HAP-1 (cell line): ENCODE results near the gene ZSWIM5.
A peak's percentile ranks its signal among the peaks of the same experiment; 100 is the strongest.
"Not testable (repeated sequence)": the region's sequence is repeated elsewhere in the genome, so short reads cannot be mapped to it uniquely, and the experiment has no call there.

Source experiments
- DNase-seq, 2 experiments: peaks; one replicate each; pipeline ENCODE4 v3.0.0-alpha.2; 2016 to 2020; ENCODE audit warnings: low spot score in 2 of 2
- H3K27me3 ChIP-seq: fragments of 250-450 bp; sonication (Bioruptor Pico); 2 replicates; pipeline ENCODE4 v1.5.1; 2020; ENCODE audit warnings: low read depth, mild to moderate bottlenecking, moderate library complexity
- H3K36me3 ChIP-seq: fragments of 250-450 bp; sonication (Bioruptor Pico); replicated peaks from 2 replicates; pipeline ENCODE4 v1.5.1; 2020; ENCODE audit warnings: mild to moderate bottlenecking
- H3K4me1 ChIP-seq: fragments of 250-450 bp; sonication (Bioruptor Pico); 2 replicates; pipeline ENCODE4 v1.5.1; 2020; ENCODE audit warnings: mild to moderate bottlenecking
- H3K4me3 ChIP-seq: fragments of 250-450 bp; sonication (Bioruptor Pico); 2 replicates; pipeline ENCODE4 v1.5.1; 2020; ENCODE audit warnings: mild to moderate bottlenecking, moderate library complexity
- H3K9me3 ChIP-seq: fragments of 250-450 bp; sonication (Bioruptor Pico); 2 replicates; pipeline ENCODE4 v1.5.1; 2020; ENCODE audit warnings: mild to moderate bottlenecking, moderate library complexity
- in situ Hi-C: fragments of 300-500 bp; cut with MboI; formaldehyde crosslinking; loops from 3 replicates; pipeline ENCODE4 v1.14.3; 2020; ENCODE audit warnings: low sequenced_read_pairs, inconsistent platforms, mixed read lengths

Gene ZSWIM5

DNA sequence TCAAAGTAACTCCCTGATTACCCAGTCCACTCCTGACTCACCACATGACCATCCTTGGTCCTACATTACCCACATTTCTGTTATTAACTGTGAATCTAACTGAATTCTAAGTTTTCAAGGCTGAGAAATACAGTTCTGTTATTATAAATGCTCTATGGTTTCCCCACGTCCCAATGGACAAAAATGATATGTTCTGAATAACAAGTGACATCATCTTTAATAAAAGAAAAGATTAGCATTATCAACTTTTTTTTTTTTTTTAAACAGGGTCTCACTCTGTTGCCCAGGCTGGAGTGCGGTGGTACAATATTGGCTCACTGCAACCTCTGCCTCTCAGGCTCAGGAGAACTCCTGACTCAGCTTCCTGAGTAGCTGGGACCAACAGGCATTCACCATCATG lies 59.6 kb downstream of the ZSWIM5 start:
- no peaks in the 10 kb centered on the region for H3K27me3 ChIP-seq
- peak in 1 of 2 experiments; percentile 24 for DNase-seq
- no peaks in the 10 kb centered on the region for H3K9me3 ChIP-seq
- peaks cover 25% of the 10 kb centered on the region for H3K4me1 ChIP-seq
- in situ Hi-C loops = no loop called here
- no peaks in the 10 kb centered on the region for H3K36me3 ChIP-seq
- H3K4me3 ChIP-seq = no peak overlapping the region

DNA sequence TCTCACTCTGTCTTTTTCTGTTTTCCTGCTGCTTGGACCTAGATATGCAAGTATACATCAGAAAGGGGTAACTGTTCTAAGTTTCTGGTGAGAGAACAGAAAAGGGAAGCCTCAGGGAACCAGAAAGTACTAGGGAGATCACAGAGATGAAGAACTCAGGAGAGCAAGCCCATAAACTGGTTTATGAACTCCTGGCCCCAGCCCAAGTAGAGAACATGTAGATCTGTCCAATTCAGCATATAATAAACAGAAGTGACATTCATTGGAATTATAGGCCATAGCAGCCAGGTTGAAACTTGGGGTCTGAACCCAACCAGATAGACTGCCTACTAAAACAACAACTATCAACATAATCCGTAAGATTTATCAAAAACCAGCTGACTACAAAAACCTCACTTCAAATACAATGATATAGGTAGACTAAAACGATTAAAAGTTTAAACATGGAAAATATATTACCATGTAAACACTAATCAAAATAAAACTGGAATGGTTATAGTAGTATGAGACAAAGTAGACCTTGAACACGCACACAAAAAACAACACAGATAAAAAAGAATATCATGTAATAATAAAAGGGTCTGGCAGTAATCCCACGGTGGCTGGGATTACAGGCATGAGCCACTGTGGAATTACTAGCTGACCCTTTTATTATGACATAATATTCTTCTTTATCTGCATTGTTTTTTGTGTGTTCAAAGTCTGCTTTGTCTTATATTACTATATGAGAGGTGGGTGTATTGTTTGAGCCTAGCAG lies 65.0 kb downstream of the ZSWIM5 start:
- H3K27me3 ChIP-seq = no peaks in the 10 kb centered on the region
- no peaks in the 10 kb centered on the region for H3K36me3 ChIP-seq
- no peaks in the 10 kb centered on the region for H3K9me3 ChIP-seq
- no peak for DNase-seq
- in situ Hi-C loops = no loop called here
- peaks cover 5% of the 10 kb centered on the region for H3K4me1 ChIP-seq
- H3K4me3 ChIP-seq = no peak overlapping the region

DNA sequence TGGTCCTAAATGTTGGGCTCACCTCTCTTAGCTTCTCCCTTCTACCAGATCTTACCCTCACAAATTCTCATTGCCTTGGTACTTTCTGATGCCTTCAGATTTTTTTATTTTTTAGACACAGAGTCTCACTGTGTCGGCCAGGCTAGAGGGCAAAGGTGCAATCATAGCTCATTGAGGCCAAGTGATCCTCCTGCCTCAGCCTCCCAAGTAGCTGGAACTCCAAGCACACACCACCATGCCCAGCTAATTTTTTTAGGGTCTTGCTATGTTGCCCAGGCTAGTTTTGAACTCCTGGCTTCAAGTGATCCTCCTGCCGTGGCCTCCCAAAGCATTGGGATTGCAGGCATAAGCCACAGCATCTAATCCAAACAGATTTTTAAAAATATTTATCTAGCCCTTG lies 69.4 kb downstream of the ZSWIM5 start:
- no peak for DNase-seq
- in situ Hi-C loops = no loop called here
- no peaks in the 10 kb centered on the region for H3K27me3 ChIP-seq
- H3K9me3 ChIP-seq = no peaks in the 10 kb centered on the region
- peaks cover 3% of the 10 kb centered on the region for H3K4me1 ChIP-seq
- no peaks in the 10 kb centered on the region for H3K36me3 ChIP-seq
- no peak overlapping the region for H3K4me3 ChIP-seq

DNA sequence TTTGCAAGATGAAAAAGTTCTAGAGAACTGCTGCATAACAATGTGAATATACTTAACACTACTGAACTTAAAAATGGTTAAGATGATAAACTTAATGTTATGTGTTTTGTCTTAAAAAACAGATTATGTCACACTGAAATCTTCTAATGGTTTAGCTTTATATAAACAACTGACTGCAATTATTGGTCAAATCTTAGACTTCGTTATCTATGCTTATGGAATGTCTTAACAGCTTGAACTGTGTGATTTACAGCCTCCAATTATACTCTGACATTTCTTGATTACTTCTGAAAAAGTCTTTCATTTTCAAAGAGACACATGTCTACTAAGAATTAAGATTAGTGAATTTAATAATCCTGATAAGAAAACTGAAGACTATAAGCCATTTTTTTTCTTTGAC lies 71.1 kb downstream of the ZSWIM5 start:
- in situ Hi-C loops = no loop called here

DNA sequence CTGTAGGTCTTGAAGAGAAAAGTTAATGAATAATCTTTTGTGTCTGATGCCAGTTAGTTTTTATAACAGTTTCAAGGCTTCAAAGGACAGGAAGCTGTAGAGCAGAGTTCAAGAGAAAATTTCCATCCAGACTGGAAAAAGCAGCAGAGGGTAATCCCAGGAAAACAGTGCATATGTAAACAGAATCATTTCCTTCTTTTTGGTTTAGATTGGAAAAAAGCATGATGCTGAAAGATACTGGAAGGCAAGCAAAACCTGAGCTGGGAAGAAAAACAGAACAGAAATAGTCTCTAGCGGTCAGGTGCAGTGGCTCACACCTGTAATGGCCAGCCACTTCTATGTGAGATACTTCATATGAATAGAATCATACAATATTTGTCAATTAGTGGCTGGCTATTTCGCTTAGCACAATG lies 71.9 kb downstream of the ZSWIM5 start:
- H3K4me1 ChIP-seq = no peaks in the 10 kb centered on the region; the same call in 1 of the 2 replicates
- in situ Hi-C loops = no loop called here
- no peaks in the 10 kb centered on the region for H3K27me3 ChIP-seq
- no peak overlapping the region for H3K4me3 ChIP-seq
- DNase-seq = no peak
- no peaks in the 10 kb centered on the region for H3K36me3 ChIP-seq
- H3K9me3 ChIP-seq = no peaks in the 10 kb centered on the region

More for the DNA sequence above, 71.1 kb downstream of the ZSWIM5 start:
- Histone ChIP-seq H3K4me1 (peaks cover under 1% of the 10 kb centered on the region), H3K27me3 (no peaks in the 10 kb centered on the region), H3K36me3 (no peaks in the 10 kb centered on the region), H3K4me3 (no peak overlapping the region), H3K9me3 (no peaks in the 10 kb centered on the region)
- DNase-seq = no peak

DNA sequence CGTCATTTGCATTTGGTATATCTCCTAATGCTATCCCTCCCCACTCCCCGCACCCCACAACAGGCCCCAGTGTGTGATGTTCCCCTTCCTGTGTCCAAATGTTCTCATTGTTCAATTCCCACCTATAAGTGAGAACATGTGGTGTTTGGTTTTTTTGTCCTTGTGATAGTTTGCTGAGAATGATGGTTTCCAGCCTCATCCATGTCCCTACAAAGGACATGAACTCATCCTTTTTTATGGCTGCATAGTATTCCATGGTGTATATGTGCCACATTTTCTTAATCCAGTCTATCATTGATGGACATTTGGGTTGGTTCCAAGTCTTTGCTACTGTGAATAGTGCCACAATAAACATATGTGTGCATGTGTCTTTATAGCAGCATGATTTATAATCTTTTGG lies 73.7 kb downstream of the ZSWIM5 start:
- H3K9me3 ChIP-seq, in situ Hi-C loops, H3K27me3 ChIP-seq, H3K36me3 ChIP-seq, H3K4me1 ChIP-seq, H3K4me3 ChIP-seq, DNase-seq: not testable (repeated sequence)

DNA sequence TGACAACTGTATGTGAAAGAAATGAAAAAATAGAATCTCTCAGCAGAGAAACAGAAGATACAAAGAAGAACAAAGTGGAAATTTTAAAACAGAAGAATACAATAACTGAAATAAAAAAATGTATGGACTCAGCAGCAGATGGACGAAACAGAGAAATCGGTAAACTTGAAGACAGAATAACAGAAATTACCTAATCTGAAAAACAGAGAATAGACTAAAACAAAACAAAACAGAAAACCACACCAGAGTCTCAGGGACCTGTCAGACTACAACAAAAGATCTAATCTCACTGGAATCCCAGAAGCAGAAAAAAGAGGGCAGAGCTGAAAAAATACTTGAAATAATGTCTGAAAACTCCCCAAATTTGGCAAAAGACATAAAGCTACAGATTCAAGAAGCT lies 83.0 kb downstream of the ZSWIM5 start:
- Histone ChIP-seq H3K4me1 (no peaks in the 10 kb centered on the region; the same call in 1 of the 2 replicates), H3K4me3 (no peak overlapping the region), H3K27me3 (no peaks in the 10 kb centered on the region), H3K36me3 (no peaks in the 10 kb centered on the region), H3K9me3 (no peaks in the 10 kb centered on the region)
- DNase-seq = no peak
- in situ Hi-C loops = no loop called here

DNA sequence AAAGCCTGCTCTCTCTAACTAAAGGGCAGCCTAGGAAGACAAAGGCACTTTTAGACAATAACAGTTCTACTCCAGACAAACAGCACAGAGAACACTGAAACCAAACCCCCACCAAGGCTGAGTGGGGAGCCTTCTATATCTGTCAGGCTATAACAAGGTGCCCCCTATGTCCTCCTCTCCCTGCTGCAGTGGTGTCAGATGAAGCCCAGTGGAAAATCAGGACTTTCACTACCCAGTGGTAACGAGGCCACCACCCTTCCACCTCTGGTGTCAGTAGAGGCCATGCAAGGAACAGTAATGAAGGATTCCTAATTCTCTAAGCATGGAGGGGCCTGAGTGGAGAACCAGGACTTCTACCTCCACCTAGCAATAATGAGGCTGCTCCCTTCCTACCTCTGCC lies 83.7 kb downstream of the ZSWIM5 start:
- Histone ChIP-seq H3K9me3 (no peaks in the 10 kb centered on the region), H3K36me3 (no peaks in the 10 kb centered on the region), H3K4me3 (no peak overlapping the region), H3K4me1 (no peaks in the 10 kb centered on the region; the same call in 1 of the 2 replicates), H3K27me3 (no peaks in the 10 kb centered on the region)
- in situ Hi-C loops = no loop called here
- DNase-seq = no peak

DNA sequence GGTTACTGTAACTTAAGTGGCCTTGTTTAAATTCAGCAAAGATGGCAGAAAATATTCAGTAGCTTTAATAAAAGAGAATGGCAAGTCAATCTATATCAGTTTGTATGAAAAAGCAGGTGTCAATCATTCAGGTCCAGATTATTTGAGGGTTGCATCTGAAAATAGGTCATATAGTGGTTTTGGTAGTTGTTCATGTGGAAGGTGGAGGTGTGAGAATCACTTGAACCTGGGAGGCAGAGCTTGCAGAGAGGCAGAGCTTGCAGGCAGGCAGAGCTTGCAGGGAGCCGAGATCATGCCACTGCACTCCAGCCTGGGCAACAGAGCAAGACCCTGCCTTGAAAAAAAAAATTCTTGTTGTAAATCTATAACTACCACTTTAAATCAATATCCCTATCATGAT lies 88.6 kb downstream of the ZSWIM5 start:
- Histone ChIP-seq H3K36me3 (no peaks in the 10 kb centered on the region), H3K4me3 (no peak overlapping the region), H3K4me1 (no peaks in the 10 kb centered on the region; the same call in 1 of the 2 replicates), H3K9me3 (no peaks in the 10 kb centered on the region), H3K27me3 (no peaks in the 10 kb centered on the region)
- no peak for DNase-seq
- in situ Hi-C loops = no loop called here

DNA sequence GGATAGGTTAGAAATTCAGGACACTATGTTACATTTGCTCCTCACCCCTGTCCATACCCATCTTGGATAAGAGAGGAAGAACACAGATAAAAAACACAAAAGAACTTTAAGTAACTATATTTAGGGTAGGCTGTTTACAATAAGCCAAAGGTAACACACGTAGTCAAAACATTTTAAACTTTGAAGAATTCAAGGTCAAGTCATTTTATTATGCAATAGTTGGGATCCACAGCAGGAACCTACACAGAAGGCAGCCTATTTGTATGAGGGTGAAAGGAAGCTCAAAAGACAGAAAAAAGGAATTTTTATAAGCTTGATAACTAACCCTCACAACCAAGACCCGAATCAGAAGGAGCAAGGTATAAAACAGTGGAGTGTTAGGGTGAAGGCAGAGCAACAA lies 89.6 kb downstream of the ZSWIM5 start:
- in situ Hi-C loops = no loop called here
- Histone ChIP-seq H3K4me1 (no peaks in the 10 kb centered on the region), H3K27me3 (no peaks in the 10 kb centered on the region), H3K4me3 (no peak overlapping the region), H3K9me3 (no peaks in the 10 kb centered on the region), H3K36me3 (no peaks in the 10 kb centered on the region)
- no peak for DNase-seq

DNA sequence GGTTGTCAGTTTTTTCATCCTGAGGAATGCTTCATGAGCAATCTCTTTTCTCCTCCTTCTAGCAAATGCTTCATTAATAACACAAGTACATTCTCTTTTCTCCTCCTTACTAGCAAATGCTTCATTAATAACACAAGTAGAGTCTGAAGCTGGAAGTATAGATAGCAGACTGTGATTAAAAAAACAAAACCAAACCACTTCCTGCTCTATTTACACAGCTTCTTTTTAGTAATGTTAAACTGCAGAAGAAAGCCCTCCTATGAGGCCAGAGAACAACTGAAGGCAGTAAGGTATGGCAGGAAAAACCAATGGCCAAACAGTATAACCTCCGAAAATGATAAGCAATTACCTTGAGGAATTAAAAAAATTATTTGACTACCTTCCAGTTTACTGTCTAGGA lies 90.1 kb downstream of the ZSWIM5 start:
- in situ Hi-C loops = no loop called here
- Histone ChIP-seq H3K36me3 (no peaks in the 10 kb centered on the region), H3K4me3 (no peak overlapping the region), H3K27me3 (no peaks in the 10 kb centered on the region), H3K9me3 (no peaks in the 10 kb centered on the region), H3K4me1 (no peaks in the 10 kb centered on the region)
- no peak for DNase-seq

DNA sequence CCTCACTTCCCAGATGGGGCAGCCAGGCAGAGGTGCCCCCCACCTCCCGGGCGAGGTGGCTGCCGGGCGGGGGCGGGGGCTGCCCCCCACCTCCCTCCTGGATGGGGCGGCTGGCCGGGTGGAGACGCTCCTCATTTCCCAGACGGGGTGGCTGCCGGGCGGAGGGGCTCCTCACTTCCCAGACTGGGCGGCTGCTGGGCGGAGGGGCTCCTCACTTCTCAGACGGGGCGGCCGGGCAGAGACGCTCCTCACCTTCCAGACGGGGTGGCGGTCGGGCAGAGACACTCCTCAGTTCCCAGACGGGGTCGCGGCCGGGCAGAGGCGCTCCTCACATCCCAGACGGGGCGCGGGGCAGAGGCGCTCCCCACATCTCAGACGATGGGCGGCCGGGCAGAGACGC lies 91.2 kb downstream of the ZSWIM5 start:
- in situ Hi-C loops, H3K4me3 ChIP-seq, H3K4me1 ChIP-seq, H3K27me3 ChIP-seq, H3K9me3 ChIP-seq, DNase-seq, H3K36me3 ChIP-seq: not testable (repeated sequence)

DNA sequence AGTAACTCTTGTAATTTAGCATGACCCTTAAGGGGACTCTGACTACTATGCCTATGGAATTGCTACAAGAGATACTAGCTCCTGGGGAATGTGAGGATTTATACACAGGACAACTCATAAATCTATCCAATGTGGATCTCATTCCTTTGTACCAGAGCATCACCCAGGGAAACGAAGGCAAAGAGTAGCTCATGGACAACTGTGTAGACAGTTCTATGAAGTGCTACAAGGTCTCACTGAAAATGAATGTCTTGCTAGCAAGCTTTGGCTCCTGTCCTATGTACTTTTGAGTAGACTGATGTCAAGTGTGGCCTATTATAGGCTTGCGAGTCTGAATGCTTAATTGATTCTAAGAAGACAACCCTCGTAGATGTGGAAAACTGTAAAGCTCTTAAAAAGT lies 93.7 kb downstream of the ZSWIM5 start:
- in situ Hi-C loops = no loop called here
- Histone ChIP-seq H3K4me3 (no peak overlapping the region), H3K36me3 (no peaks in the 10 kb centered on the region), H3K27me3 (no peaks in the 10 kb centered on the region), H3K9me3 (no peaks in the 10 kb centered on the region), H3K4me1 (no peaks in the 10 kb centered on the region)
- DNase-seq = no peak

DNA sequence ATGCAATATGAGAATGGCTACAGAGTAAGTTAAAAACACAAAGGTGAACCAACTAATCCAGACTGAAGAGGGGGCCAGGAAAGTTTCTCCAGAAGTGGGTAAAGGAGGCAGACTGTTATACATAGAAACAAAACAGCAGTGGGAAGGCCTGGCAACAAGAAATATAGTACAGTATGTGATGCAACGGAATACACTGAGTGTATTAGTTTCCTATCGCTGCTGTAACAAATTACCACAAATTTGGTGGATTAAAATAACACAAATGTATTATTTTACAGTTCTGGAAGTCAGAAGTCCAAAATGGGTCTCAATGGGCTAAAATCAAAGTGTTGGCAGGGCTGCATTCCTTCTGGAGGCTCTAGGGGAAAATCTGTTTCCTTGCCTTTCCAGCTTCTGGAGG lies 95.2 kb downstream of the ZSWIM5 start:
- Histone ChIP-seq H3K36me3 (no peaks in the 10 kb centered on the region), H3K4me3 (no peak overlapping the region), H3K4me1 (no peaks in the 10 kb centered on the region), H3K27me3 (no peaks in the 10 kb centered on the region), H3K9me3 (no peaks in the 10 kb centered on the region)
- in situ Hi-C loops = no loop called here
- no peak for DNase-seq

DNA sequence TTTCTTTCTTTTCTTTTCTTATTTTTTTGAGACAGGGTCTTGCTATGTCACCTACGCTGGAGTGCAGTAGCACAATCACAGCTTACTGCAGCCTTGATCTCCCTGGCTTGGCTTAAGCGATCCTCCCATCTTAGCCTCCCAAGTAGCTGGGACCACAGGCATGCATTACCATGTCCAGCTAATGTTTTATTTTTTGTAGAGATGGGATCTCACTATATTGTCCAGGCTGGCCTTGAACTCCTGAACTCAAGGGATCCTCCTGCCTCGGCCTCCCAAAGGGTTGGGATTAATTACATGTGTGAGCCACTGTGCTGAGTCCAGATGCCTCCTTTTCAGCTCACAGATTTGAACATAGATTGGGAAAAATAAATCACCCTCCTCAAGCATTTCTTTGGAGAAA lies 98.6 kb downstream of the ZSWIM5 start:
- no peak for DNase-seq
- Histone ChIP-seq H3K9me3 (no peaks in the 10 kb centered on the region), H3K27me3 (no peaks in the 10 kb centered on the region), H3K4me3 (no peak overlapping the region), H3K4me1 (no peaks in the 10 kb centered on the region), H3K36me3 (no peaks in the 10 kb centered on the region)
- in situ Hi-C loops = no loop called here
